ENCODE results near the gene TPO. TPM values are rescaled to one million over a fixed set of nuclear protein-coding genes. Genes with fewer than 3 reads are reported as not detected.

TPO gene
- total RNA-seq, 1 experiment from 2014 or later, result not detected

GRCh38 chr2:1431886-1432400, 18.7 kb downstream of the TPO start:
- BruUV-seq (replicated peaks), result no TSS peak
- Histone ChIP-seq H3K4me3 (ENCODE audit: low read depth in 2 of 2, low read length in 2 of 2) (no peak overlapping the region), H3K36me3 (ENCODE audit: control insufficient read depth, insufficient read depth, low read length) (no peaks in the 10 kb centered on the region), H3K9me3 (ENCODE audit: control insufficient read depth, insufficient read depth, low read depth, low read length) (no peaks in the 10 kb centered on the region), H3K27me3 (ENCODE audit: control insufficient read depth, insufficient read depth, low read length) (no peaks in the 10 kb centered on the region), H3K27ac (ENCODE audit: low read length) (no peak overlapping the region), H3K4me1 (ENCODE audit: control insufficient read depth, insufficient read depth, low read length) (no peaks in the 10 kb centered on the region)
- ChIA-PET POLR2A (no interaction called here), CTCF (no interaction called here)
- intact Hi-C loops (cut with micrococcal nuclease; ENCODE audit: unreplicated experiment), result no loop called here
- DNase-seq (ENCODE audit: low read depth, low spot score) (no peak), ATAC-seq (no peak)
- in situ Hi-C loops (cut with HindIII; ENCODE audit: low pct_unique_long_range_greater_than_20kb, low sequenced_read_pairs), result no loop called here
- TF ChIP-seq REST (IDR thresholded peaks at IDR 0.05; ENCODE audit: insufficient read depth in 1 of 2, low read depth in 2 of 2, low read length in 1 of 2) (no peak), CTCF (IDR thresholded peaks at IDR 0.05) (no peak), TCF7L2 (IDR thresholded peaks at IDR 0.05; ENCODE audit: low read depth, low read length) (no peak), POLR2AphosphoS5 (IDR thresholded peaks at IDR 0.05; ENCODE audit: low read depth, low read length) (no peak), SIN3A (IDR thresholded peaks at IDR 0.05; ENCODE audit: borderline replicate concordance, insufficient read depth, low read depth, low read length) (no peak)

- no peaks in the 10 kb centered on the region for H3K27me3 ChIP-seq (ENCODE audit: control insufficient read depth, insufficient read depth, low read length)
- ChIA-PET POLR2A (no interaction called here), CTCF (no interaction called here)
Observed at GRCh38 chr2:1432726-1433125, 19.5 kb downstream of the TPO start.

More at GRCh38 chr2:1432726-1433125, 19.5 kb downstream of the TPO start:
- no peaks in the 10 kb centered on the region for H3K4me1 ChIP-seq (ENCODE audit: control insufficient read depth, insufficient read depth, low read length)
- DNase-seq (ENCODE audit: low read depth, low spot score), result no peak
- no TSS peak for BruUV-seq (replicated peaks)
- intact Hi-C loops (cut with micrococcal nuclease; ENCODE audit: unreplicated experiment), result no loop called here
- TF ChIP-seq TCF7L2 (IDR thresholded peaks at IDR 0.05; ENCODE audit: low read depth, low read length) (no peak), CTCF (IDR thresholded peaks at IDR 0.05) (no peak), REST (IDR thresholded peaks at IDR 0.05; ENCODE audit: insufficient read depth in 1 of 2, low read depth in 2 of 2, low read length in 1 of 2) (no peak), SIN3A (IDR thresholded peaks at IDR 0.05; ENCODE audit: borderline replicate concordance, insufficient read depth, low read depth, low read length) (no peak), POLR2AphosphoS5 (IDR thresholded peaks at IDR 0.05; ENCODE audit: low read depth, low read length) (no peak)
- H3K9me3 ChIP-seq (ENCODE audit: control insufficient read depth, insufficient read depth, low read depth, low read length), result no peaks in the 10 kb centered on the region
- no peak overlapping the region for H3K4me3 ChIP-seq (ENCODE audit: low read depth in 2 of 2, low read length in 2 of 2)
- in situ Hi-C loops (cut with HindIII; ENCODE audit: low pct_unique_long_range_greater_than_20kb, low sequenced_read_pairs), result no loop called here
- no peaks in the 10 kb centered on the region for H3K36me3 ChIP-seq (ENCODE audit: control insufficient read depth, insufficient read depth, low read length)
- H3K27ac ChIP-seq (ENCODE audit: low read length), result no peak overlapping the region
- no peak for ATAC-seq

Measured in Panc1 (cell line).